SK-N-MC (cell line): ENCODE results near the gene CNNM2.

ENCODE experiments used
- EZH2 ChIP-seq: fragments of 200-600 bp; sonication (generic); IDR thresholded peaks from one replicate; pipeline ENCODE4 v1.6.1; 2017; ENCODE audit warnings: antibody characterized with exemption
- FOXP2 ChIP-seq: optimal IDR thresholded peaks from 2 replicates; pipeline ENCODE3; 2011; ENCODE audit warnings: mild to moderate bottlenecking, moderate library complexity; ENCODE audit not compliant: insufficient read depth; ENCODE audit errors: extremely low read length, control extremely low read depth
- POLR2AphosphoS5 ChIP-seq: IDR thresholded peaks from 2 replicates; pipeline ENCODE4 v1.6.1; 2012; ENCODE audit warnings: mild to moderate bottlenecking, low read depth, low read length, borderline replicate concordance

GRCh38 chr10:103066141-103067098, 148.3 kb downstream of the CNNM2 start:
- TF ChIP-seq POLR2AphosphoS5 (no peak), EZH2 (no peak), FOXP2 (no peak)
